K562 (cell line): ENCODE measurements around the gene ANXA3. TPM values are rescaled to one million over a fixed set of nuclear protein-coding genes. Genes with fewer than 3 reads are reported as not detected.

Experiments used
- CBFA2T3 ChIP-seq: fragments of 450-650 bp; IDR thresholded peaks from 2 replicates; pipeline ENCODE4 v1.6.1; 2017
- E2F4 ChIP-seq: sonication (generic); formaldehyde crosslinking; IDR thresholded peaks from 2 replicates; pipeline ENCODE4 v1.8.0; 2022; ENCODE audit warnings: mild to moderate bottlenecking, low read depth, missing genetic modification reagents
- HINFP ChIP-seq: fragments of 450-650 bp; conservative IDR thresholded peaks from 2 replicates; pipeline ENCODE4 v1.6.1; 2016; ENCODE audit warnings: missing genetic modification characterization, low read depth, mild to moderate bottlenecking, control low read depth, missing compliant biosample characterization
- L3MBTL2 ChIP-seq: fragments of 450-650 bp; IDR thresholded peaks from 2 replicates; pipeline ENCODE4 v1.6.1; 2016; ENCODE audit warnings: mild to moderate bottlenecking, moderate library complexity
- NR2C1 ChIP-seq, 2 experiments: fragments of 450-650 bp; IDR thresholded peaks; 2 replicates each; pipeline ENCODE4 v1.6.1; 2017; ENCODE audit warnings: mild to moderate bottlenecking in 2 of 2, antibody characterized with exemption in 1 of 2, inconsistent platforms in 1 of 2, missing compliant biosample characterization in 1 of 2, missing genetic modification characterization in 1 of 2
- PRPF4 ChIP-seq: fragments of 200-400 bp; formaldehyde crosslinking; IDR thresholded peaks from one replicate; pipeline ENCODE4 v1.6.1; 2017; ENCODE audit warnings: low read length, low read depth, mild to moderate bottlenecking; ENCODE audit not compliant: insufficient read depth, poor library complexity, severe bottlenecking
- RAD51 ChIP-seq: fragments of 450-650 bp; IDR thresholded peaks from 2 replicates; pipeline ENCODE4 v1.7.1; 2016; ENCODE audit warnings: low read depth, mild to moderate bottlenecking, borderline replicate concordance
- RBM17 ChIP-seq: fragments of 200-400 bp; formaldehyde crosslinking; IDR thresholded peaks from 2 replicates; pipeline ENCODE4 v1.6.1; 2017; ENCODE audit warnings: low read depth, mild to moderate bottlenecking, low read length, borderline replicate concordance
- RFX5 ChIP-seq: IDR thresholded peaks from 2 replicates; pipeline ENCODE4 v1.6.1; 2011; ENCODE audit warnings: low read depth, mild to moderate bottlenecking, improper control_type of control experiment, low read length
- SMAD3 ChIP-seq: fragments of 450-650 bp; formaldehyde crosslinking; conservative IDR thresholded peaks from 2 replicates; pipeline ENCODE4 v1.4.0; 2020; ENCODE audit warnings: mild to moderate bottlenecking
- ZBTB8A ChIP-seq: fragments of 450-650 bp; IDR thresholded peaks from 2 replicates; pipeline ENCODE4 v1.6.1; 2018; ENCODE audit warnings: mild to moderate bottlenecking, moderate library complexity; ENCODE audit not compliant: partially characterized antibody
- ZNF551 ChIP-seq: fragments of 250-450 bp; sonication (Bioruptor Pico); IDR thresholded peaks from 2 replicates; pipeline ENCODE4 v1.5.0; 2021; ENCODE audit warnings: mild to moderate bottlenecking, moderate library complexity
- polyA plus RNA-seq, 8 experiments: library from polyadenylated mRNA; depleted of rRNA in 4 of 8; stranded (reverse) in 5 of 8; unstranded in 3 of 8; fragments of >200 nt; fragmentation: Nextera tagmentation in 2 of 8; fragmentation: Illumina TruSeq in 1 of 8; extraction: Ambion mirVana in 2 of 8; extraction: Trizol in 1 of 8; gene quantifications; 2 replicates each; pipeline versions ENCODE4 v1.2.1 to v1.2.3, GENCODE V29; 2011 to 2014; ENCODE audit warnings: inconsistent platforms in 1 of 8, missing spikeins in 1 of 8
- total RNA-seq, 7 experiments: library from RNA; depleted of rRNA in 6 of 7; stranded (reverse); fragments of >200 nt in 6 of 7; fragmentation: Illumina TruSeq in 2 of 7; extraction: Trizol in 2 of 7; gene quantifications; 2 replicates each; pipeline versions ENCODE4 v1.2.1 to v1.2.3, GENCODE V29; 2011 to 2021; ENCODE audit warnings: low replicate concordance in 1 of 7
- TF ChIP-seq, protein P1 (sequence below): fragments of 200-600 bp; sonication (generic); IDR thresholded peaks from one replicate; pipeline ENCODE4 v1.6.1; 2012; ENCODE audit warnings: mild to moderate bottlenecking, low read depth, low read length, inconsistent platforms

Gene ANXA3
- total and polyA plus RNA-seq, 9 of the 15 experiments (the other 6 are each of a cell fraction or from before 2014, with no cell fraction given): 6.3 to 15.5 (median 9.8) TPM

DNA sequence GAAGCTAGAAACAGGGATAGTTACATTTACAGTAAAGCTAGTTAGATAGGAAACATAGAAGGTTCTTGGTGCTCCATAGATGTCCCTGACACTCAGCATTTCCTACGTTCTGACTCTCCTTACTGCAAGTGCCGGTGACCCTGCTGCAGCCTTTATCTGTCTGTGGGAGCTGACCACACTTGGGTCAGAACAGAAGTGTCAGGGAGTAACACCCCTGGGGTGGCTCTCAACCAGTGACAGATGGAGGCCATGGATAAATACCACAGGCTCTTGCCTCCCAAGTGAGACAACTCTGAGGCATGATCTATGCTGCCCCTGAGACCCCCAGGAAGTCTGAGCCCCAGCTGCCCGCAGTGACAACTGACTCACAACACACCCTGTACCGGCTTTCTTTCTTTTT is 69.8 kb downstream of the ANXA3 start (continued):
- TF ChIP-seq SMAD3 (no peak), RAD51 (no peak), CBFA2T3 (peak; percentile 97), L3MBTL2 (no peak; the same call in 1 of the 2 replicates), RBM17 (no peak), HINFP (tag) (no peak), ZBTB8A (no peak), E2F4 (no peak), ZNF551 (no peak), PRPF4 (no peak), NR2C1 (IDR thresholded peaks at IDR 0.05) (peak; percentile 50), NR2C1 (tag; IDR thresholded peaks at IDR 0.05) (peak; percentile 65), RFX5 (no peak)
- TF ChIP-seq, protein P1, sequence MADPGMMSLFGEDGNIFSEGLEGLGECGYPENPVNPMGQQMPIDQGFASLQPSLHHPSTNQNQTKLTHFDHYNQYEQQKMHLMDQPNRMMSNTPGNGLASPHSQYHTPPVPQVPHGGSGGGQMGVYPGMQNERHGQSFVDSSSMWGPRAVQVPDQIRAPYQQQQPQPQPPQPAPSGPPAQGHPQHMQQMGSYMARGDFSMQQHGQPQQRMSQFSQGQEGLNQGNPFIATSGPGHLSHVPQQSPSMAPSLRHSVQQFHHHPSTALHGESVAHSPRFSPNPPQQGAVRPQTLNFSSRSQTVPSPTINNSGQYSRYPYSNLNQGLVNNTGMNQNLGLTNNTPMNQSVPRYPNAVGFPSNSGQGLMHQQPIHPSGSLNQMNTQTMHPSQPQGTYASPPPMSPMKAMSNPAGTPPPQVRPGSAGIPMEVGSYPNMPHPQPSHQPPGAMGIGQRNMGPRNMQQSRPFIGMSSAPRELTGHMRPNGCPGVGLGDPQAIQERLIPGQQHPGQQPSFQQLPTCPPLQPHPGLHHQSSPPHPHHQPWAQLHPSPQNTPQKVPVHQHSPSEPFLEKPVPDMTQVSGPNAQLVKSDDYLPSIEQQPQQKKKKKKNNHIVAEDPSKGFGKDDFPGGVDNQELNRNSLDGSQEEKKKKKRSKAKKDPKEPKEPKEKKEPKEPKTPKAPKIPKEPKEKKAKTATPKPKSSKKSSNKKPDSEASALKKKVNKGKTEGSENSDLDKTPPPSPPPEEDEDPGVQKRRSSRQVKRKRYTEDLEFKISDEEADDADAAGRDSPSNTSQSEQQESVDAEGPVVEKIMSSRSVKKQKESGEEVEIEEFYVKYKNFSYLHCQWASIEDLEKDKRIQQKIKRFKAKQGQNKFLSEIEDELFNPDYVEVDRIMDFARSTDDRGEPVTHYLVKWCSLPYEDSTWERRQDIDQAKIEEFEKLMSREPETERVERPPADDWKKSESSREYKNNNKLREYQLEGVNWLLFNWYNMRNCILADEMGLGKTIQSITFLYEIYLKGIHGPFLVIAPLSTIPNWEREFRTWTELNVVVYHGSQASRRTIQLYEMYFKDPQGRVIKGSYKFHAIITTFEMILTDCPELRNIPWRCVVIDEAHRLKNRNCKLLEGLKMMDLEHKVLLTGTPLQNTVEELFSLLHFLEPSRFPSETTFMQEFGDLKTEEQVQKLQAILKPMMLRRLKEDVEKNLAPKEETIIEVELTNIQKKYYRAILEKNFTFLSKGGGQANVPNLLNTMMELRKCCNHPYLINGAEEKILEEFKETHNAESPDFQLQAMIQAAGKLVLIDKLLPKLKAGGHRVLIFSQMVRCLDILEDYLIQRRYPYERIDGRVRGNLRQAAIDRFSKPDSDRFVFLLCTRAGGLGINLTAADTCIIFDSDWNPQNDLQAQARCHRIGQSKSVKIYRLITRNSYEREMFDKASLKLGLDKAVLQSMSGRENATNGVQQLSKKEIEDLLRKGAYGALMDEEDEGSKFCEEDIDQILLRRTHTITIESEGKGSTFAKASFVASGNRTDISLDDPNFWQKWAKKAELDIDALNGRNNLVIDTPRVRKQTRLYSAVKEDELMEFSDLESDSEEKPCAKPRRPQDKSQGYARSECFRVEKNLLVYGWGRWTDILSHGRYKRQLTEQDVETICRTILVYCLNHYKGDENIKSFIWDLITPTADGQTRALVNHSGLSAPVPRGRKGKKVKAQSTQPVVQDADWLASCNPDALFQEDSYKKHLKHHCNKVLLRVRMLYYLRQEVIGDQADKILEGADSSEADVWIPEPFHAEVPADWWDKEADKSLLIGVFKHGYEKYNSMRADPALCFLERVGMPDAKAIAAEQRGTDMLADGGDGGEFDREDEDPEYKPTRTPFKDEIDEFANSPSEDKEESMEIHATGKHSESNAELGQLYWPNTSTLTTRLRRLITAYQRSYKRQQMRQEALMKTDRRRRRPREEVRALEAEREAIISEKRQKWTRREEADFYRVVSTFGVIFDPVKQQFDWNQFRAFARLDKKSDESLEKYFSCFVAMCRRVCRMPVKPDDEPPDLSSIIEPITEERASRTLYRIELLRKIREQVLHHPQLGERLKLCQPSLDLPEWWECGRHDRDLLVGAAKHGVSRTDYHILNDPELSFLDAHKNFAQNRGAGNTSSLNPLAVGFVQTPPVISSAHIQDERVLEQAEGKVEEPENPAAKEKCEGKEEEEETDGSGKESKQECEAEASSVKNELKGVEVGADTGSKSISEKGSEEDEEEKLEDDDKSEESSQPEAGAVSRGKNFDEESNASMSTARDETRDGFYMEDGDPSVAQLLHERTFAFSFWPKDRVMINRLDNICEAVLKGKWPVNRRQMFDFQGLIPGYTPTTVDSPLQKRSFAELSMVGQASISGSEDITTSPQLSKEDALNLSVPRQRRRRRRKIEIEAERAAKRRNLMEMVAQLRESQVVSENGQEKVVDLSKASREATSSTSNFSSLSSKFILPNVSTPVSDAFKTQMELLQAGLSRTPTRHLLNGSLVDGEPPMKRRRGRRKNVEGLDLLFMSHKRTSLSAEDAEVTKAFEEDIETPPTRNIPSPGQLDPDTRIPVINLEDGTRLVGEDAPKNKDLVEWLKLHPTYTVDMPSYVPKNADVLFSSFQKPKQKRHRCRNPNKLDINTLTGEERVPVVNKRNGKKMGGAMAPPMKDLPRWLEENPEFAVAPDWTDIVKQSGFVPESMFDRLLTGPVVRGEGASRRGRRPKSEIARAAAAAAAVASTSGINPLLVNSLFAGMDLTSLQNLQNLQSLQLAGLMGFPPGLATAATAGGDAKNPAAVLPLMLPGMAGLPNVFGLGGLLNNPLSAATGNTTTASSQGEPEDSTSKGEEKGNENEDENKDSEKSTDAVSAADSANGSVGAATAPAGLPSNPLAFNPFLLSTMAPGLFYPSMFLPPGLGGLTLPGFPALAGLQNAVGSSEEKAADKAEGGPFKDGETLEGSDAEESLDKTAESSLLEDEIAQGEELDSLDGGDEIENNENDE: no peak
